Hepatocyte (in vitro differentiated cells): ENCODE results near the gene ADGRF1.

Experiments
- CTCF ChIP-seq: fragments of 200-600 bp; sonication (generic); IDR thresholded peaks from 2 replicates; pipeline ENCODE4 v1.5.1; 2016; ENCODE audit warnings: antibody characterized with exemption, mild to moderate bottlenecking; ENCODE audit not compliant: poor library complexity
- EZH2phosphoT487 ChIP-seq: fragments of 200-600 bp; sonication (generic); IDR thresholded peaks from one replicate; pipeline ENCODE4 v1.6.1; 2018; ENCODE audit warnings: antibody characterized with exemption, mild to moderate bottlenecking, low read depth, moderate library complexity; ENCODE audit not compliant: unreplicated experiment, severe bottlenecking

GRCh38 chr6:46972531-46972930, 69.6 kb downstream of the ADGRF1 start:
- no peak for TF ChIP-seq CTCF
- no peak for TF ChIP-seq EZH2phosphoT487
